SK-N-DZ (cell line): ENCODE measurements around the gene KCNK5. TPM values are rescaled to one million over a fixed set of nuclear protein-coding genes. Genes with fewer than 3 reads are reported as not detected.
A peak's percentile ranks its signal among the peaks of the same experiment; 100 is the strongest.

Experiments used
- DNase-seq: peaks from one replicate; pipeline ENCODE4 v3.0.0-alpha.2; 2015; ENCODE audit warnings: low spot score
- polyA plus RNA-seq, 2 experiments: library from polyadenylated mRNA; depleted of rRNA; stranded (reverse); fragments of >200 nt; gene quantifications; 2 replicates each; pipeline ENCODE4 v1.2.3, GENCODE V29; 2014

The KCNK5 gene
- 2.5 and 2.6 TPM in 2 replicates for polyA plus RNA-seq (2014; cell fraction: cytosol; rRNA removed)
- 2.4 and 2.5 TPM in 2 replicates for polyA plus RNA-seq (2014; cell fraction: nucleus; rRNA removed)

DNA sequence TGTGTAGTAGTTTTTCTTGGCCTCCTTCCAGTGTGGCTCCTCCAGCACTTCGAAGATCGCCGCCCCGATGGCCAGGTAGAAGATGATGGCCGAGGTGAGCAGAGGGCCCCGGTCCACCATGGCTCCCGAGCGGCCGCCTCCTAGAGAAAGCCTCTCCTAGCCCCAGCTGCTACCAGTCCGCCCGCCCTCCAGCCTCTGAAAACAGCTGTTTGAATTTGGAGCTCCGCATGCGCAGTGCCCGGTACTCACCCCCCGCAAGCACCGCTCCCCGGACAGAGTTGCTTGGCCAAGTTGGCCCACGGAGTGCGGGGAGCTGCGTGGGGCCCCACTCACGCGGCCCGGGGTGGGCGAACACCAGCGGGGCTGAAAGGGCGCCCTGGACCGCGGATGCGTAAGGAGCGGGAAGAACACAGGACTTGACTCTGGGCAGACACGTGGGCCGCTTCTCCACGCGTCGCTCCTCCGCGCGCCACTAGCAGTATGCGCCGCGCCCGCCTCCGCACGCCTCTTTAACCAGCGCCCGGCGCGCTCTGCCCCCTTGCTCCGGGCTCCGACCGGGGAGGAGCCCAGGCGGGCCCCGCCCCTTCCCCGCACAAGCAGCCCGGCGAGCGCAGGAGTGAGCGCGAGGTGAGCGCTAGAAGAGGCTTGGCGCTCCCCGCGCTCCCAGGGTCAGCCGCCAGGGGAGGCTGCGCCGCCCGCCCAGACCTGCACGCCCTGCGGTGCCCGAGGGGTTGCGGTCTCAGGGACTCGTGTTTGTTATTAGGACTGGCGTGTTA lies at the start of gene KCNK5:
TSS of gene KCNK5 (minus strand) at position 484 of the 776 bp plus-strand sequence. CDS start at position 120, 364 bp downstream.
- peak; percentile 78 for DNase-seq

DNA sequence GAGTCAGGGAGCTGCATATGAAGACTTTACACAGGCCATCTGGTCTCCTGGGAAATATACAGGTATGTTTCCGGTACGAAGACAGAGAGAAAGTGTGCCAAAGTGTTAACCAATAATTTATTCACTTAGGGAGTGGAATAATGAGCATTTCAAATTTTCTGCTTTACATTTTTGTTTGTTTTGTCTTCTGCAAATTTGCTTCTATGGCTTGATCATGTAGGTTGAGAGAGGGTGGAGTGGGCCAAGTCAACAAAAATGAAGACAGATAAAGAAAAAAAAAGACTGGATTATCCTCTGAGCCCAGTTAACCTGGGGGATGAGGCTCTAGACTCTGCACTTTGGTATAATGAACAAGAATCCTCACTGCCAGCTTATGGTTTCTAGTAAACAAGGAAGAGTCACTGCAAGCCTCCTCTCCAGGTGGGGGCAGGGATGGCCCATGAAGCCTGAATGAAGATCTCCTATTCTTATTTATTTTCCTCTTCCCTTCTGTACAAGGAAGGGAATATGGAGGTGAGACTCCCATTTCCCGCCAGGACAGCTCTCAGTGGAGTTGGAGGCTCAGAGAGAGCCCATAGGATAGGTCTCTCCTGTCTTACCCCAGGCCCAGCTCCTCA lies 47.2 kb upstream of the KCNK5 start:
- no peak for DNase-seq

GRCh38 chr6:39274903-39275302 lies 45.6 kb upstream of the KCNK5 start:
- no peak for DNase-seq

- no peak for DNase-seq
Observed at GRCh38 chr6:39274471-39274870, 45.2 kb upstream of the KCNK5 start.

DNA sequence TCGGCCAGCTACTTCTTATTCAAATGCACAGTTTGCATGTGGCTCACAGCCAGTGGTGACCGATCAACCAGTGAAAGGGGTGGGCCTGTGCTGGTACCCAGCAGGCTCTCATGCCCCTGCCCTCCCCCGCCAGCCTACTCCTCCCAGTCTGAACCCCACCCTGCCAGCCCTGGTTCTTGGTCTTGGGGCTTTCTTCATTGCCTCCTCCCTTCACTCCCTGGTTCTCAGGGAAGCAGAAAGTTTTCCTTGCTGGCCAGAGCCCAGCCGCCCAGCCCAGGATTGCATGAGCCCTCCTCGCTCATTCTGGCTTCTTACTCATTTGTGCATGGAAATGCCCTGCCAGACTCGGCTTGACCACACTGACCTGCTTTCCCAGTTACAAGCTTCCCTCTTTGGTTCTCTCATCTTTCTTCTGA lies 44.1 kb upstream of the KCNK5 start:
- no peak for DNase-seq

GRCh38 chr6:39269961-39270360 lies 40.7 kb upstream of the KCNK5 start:
- DNase-seq: no peak

DNA sequence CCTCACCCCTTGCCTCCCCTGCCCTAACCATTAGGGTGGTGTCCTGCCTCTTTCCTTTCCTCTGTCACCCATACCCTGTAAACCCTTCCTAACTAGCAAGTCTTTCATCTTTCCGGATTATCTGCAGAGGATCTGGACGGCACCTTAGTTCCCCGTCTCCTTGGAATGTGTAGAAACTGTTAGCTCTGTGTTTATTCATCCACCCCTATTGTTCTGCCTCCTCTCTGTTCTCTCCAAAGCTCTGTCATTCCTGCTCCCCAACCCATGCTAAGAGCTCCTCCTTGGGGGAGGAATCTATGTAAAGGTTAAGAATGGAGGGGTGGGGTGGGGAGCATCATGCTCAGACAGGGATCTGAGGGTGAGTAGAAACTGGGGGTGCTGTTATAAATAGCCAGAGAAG lies 39.4 kb upstream of the KCNK5 start:
- DNase-seq: no peak

- no peak for DNase-seq
Observed at GRCh38 chr6:39268171-39268570, 38.9 kb upstream of the KCNK5 start.

DNA sequence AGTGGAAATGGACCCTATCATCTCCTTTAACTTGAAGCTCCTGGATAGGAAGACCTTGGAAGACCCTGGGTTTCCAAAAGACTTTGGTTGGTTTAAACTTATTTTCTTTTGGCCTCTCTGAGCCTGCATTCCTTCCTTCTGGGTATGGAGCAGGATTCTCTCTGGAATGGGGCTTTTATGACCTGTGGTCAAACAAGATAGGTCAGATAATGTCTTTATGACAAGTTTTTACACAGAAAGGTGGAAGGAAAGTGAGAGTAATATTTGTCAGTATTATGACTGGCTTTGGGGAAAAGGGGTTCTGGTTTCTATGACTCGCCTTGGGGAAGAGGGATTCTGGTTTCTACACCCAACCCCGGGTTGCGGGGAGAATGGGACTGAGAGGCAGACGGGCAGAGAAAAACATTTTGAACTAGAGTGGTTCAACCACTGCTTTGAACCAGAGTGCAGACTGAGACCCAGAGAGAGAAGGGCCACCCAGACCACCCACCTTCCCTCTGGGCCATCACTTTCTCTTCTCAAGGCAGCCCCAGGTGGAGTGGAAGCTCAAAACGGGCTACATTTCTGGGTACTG lies 37.6 kb upstream of the KCNK5 start:
- no peak for DNase-seq

GRCh38 chr6:39266375-39266774 lies 37.1 kb upstream of the KCNK5 start:
- no peak for DNase-seq

- no peak for DNase-seq
Observed at GRCh38 chr6:39263303-39264037, 34.2 kb upstream of the KCNK5 start.

GRCh38 chr6:39261751-39262150 lies 32.5 kb upstream of the KCNK5 start:
- no peak for DNase-seq

DNA sequence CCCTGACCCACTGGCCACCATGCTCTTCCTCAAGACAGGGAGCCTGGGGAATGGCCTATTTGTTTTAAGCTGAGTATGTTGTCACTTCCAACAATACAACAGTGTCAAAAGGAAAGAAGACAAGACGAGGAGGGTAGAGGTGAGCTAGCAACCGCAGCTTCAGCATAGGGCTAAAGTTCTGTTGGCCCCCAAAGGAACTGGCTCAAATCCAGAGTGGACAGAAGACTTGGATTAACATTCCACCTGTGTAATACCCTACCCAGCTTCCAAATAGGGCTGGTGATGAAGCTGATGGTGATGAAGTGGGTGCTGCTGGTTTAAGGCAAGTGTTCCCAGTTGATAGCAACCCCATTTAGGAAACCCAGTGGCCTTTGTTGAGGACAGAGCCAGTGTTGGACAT lies 31.7 kb upstream of the KCNK5 start:
- no peak for DNase-seq

GRCh38 chr6:39260456-39260855 lies 31.2 kb upstream of the KCNK5 start:
- DNase-seq: no peak

DNA sequence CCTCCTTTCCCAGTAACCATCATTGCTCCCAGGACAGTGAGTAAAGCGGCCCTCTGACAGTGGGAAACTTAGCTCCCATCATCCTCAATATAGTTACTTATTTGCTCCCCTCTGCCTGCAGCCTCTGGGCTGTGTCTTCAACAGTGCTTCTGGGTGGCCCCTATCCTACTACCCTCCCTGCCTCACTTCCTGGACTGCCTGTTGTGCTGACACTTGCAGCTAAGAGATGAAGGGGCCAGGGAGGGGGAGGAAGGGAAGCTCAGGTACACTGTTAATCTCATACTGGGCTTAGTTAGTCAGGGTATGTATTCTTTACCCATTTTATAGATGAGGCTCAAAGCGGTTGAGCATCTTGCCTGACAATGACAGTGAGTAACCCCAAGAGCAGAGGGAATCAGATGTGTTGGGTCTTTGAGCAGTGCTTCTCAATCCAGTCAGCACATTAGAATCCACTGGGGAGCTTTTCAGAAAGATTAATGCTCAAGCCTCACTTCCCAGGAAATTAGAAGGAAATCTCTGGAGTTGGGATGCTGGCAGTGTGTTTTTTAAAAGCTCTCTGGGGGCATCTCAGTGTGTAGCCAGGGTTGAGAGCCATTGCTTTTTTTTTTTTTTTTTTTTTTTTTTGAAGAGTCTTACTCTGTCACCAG lies 27.1 kb upstream of the KCNK5 start:
- DNase-seq: no peak

DNA sequence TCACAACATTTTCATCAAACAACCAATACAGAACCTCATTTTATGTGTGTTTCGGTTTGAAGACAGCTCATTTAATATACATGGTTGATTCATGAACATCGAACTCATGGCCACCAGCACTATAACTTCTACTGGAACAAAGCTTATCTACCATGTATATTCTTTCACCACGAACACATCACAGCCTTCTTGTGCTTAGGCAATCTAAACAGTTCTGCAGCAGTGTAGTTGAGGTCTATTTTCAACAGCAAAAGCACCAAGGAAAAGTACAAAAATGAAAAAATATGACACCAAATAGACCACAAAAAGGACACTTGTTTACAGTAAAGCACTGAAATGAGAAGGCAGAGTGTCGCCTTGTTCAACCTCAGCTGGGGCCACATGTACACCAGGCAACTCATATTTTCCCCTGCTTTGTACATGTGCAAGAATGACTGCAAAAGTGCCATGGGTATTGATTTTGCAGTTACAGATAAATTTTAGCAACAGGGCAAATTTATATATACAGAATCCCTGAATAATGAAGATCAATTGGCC lies 25.8 kb upstream of the KCNK5 start:
- no peak for DNase-seq

- peak; percentile 11 for DNase-seq
Observed at GRCh38 chr6:39251406-39251805, 22.1 kb upstream of the KCNK5 start.

DNA sequence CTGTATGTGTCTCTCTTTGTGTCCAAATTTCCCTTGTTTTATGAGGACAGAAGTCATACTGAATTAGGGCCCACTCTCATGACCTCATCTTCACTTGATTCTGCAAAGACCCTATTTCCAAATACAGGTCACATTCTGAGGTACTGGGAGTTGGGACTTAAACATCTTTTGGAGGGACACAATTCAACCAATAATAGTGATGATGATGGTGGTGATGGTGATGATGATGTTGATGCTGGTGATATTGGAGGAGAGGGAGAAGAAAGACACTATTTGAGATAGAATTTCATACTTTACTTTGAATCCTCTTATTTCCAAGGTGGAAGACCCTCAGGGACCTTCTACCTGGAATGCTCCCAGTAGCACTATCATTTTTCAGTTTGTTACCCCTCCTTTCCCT lies 21.2 kb upstream of the KCNK5 start:
- no peak for DNase-seq

GRCh38 chr6:39249278-39249677 lies 20.0 kb upstream of the KCNK5 start:
- no peak for DNase-seq

GRCh38 chr6:39247667-39248194 lies 18.5 kb upstream of the KCNK5 start:
- no peak for DNase-seq

- no peak for DNase-seq
Observed at GRCh38 chr6:39243809-39244208, 14.5 kb upstream of the KCNK5 start.
